Small intestine (tissue), 7 donors: Measurements from ENCODE around the gene NRG2. TPM values are rescaled to one million over a fixed set of nuclear protein-coding genes. Genes with fewer than 3 reads are reported as not detected.

ENCODE experiments used
- DNase-seq, 2 donors: peaks; one replicate each; pipeline versions ENCODE4 v3.0.0 to v3.0.0-alpha.2; 2013
- FAIRE-seq: peaks from 2 replicates; lab custom pipeline; 2012; peaks lifted over from hg19 to GRCh38; lab: Jason Lieb, UNC
- H3K27ac ChIP-seq, 3 donors: one replicate each; pipeline ENCODE4 v1.5.1; 2013; ENCODE audit warnings: low read length in 2 of 3, mild to moderate bottlenecking in 2 of 3, control low read depth in 1 of 3, inconsistent platforms in 1 of 3, low read depth in 1 of 3, moderate library complexity in 1 of 3
- H3K27me3 ChIP-seq, 3 donors: one replicate each; pipeline ENCODE4 v1.6.1; 2013; ENCODE audit warnings: low read length in 3 of 3, inconsistent platforms in 1 of 3; ENCODE audit not compliant: control insufficient read depth in 3 of 3, insufficient read depth in 3 of 3
- H3K36me3 ChIP-seq, 3 donors: one replicate each; pipeline ENCODE4 v1.6.1; 2013; ENCODE audit warnings: low read length in 3 of 3, inconsistent platforms in 1 of 3, low read depth in 1 of 3, mild to moderate bottlenecking in 1 of 3, moderate library complexity in 1 of 3; ENCODE audit not compliant: control insufficient read depth in 3 of 3, insufficient read depth in 2 of 3
- H3K4me1 ChIP-seq, 3 donors: one replicate each; pipeline ENCODE4 v1.6.1; 2013; ENCODE audit warnings: low read length in 2 of 3, inconsistent platforms in 1 of 3, low read depth in 1 of 3, mild to moderate bottlenecking in 1 of 3, moderate library complexity in 1 of 3; ENCODE audit not compliant: control insufficient read depth in 3 of 3, insufficient read depth in 2 of 3
- H3K4me3 ChIP-seq, 3 donors: one replicate each; pipeline ENCODE4 v1.5.1; 2013; ENCODE audit warnings: low read length in 3 of 3, control low read depth in 1 of 3, inconsistent platforms in 1 of 3, low read depth in 1 of 3, mild to moderate bottlenecking in 1 of 3, moderate library complexity in 1 of 3
- H3K9me3 ChIP-seq, 2 donors: one replicate each; pipeline ENCODE4 v1.6.1; 2013; ENCODE audit warnings: low read depth in 1 of 2, low read length in 1 of 2; ENCODE audit not compliant: control insufficient read depth in 2 of 2, insufficient read depth in 1 of 2
- WGBS, 3 donors: extraction: QIAGEN DNeasy Blood & Tissue Kit; methylation state at CpG; one replicate each; pipeline ENCODE4 v1.1.7; 2013; 5-methylcytosine and 5-hydroxymethylcytosine counted together
- polyA plus RNA-seq, 4 donors: library from polyadenylated mRNA; stranded (reverse) in 3 of 4; unstranded in 1 of 4; fragments of 200-250 nt in 3 of 4; fragments of 120-200 nt in 1 of 4; gene quantifications; one replicate each; pipeline versions ENCODE4 v1.2.1 to v1.2.3, GENCODE V29; 2013
- donor health status: healthy with polysubstance abuse.
- donor health status: control.
- donor health status: control.
- donor health status: Bipolar disorder and iron deficiency.
- donor health status: healthy.

The NRG2 gene
- polyA plus RNA-seq, 4 donors: 0.19 to 0.55 TPM; not detected in 2

- Histone ChIP-seq H3K36me3 (no peaks in the 10 kb centered on the region), H3K9me3 (no peaks in the 10 kb centered on the region), H3K4me1 (no peaks in the 10 kb centered on the region), H3K27me3 (peaks cover 0 to 14% (median 0%) of the 10 kb centered on the region in 3 donors), H3K4me3 (no peak overlapping the region), H3K27ac (no peak overlapping the region)
- DNase-seq (no peak), FAIRE-seq (no peak)
- WGBS, 3 donors: 56 to 57% (median 56%) methylated on average over 5 of the region's 5 CpGs
Observed at GRCh38 chr5:139961435-139962157, 81.5 kb downstream of the NRG2 start.

GRCh38 chr5:139960723-139961383 is 82.2 kb downstream of the NRG2 start:
- FAIRE-seq: no peak
- Histone ChIP-seq H3K27ac (no peak overlapping the region), H3K4me1 (no peaks in the 10 kb centered on the region), H3K9me3 (no peaks in the 10 kb centered on the region), H3K36me3 (no peaks in the 10 kb centered on the region), H3K4me3 (no peak overlapping the region), H3K27me3 (peaks cover 0 to 14% (median 0%) of the 10 kb centered on the region in 3 donors)
- 76 to 80% (median 77%) methylated on average over 9 of the region's 9 CpGs for WGBS, 3 donors
- no peak for DNase-seq

- WGBS, 3 donors: 76 to 80% (median 76%) methylated on average over 4 of the region's 4 CpGs
- Histone ChIP-seq H3K27ac (no peak overlapping the region), H3K4me3 (no peak overlapping the region), H3K4me1 (no peaks in the 10 kb centered on the region), H3K9me3 (no peaks in the 10 kb centered on the region), H3K36me3 (no peaks in the 10 kb centered on the region), H3K27me3 (peaks cover 0 to 16% (median 0%) of the 10 kb centered on the region in 3 donors)
- no peak for FAIRE-seq
- DNase-seq: no peak
Observed at GRCh38 chr5:139958432-139959148, 84.5 kb downstream of the NRG2 start.

GRCh38 chr5:139956342-139956741 is 86.8 kb downstream of the NRG2 start:
- no peaks in the 10 kb centered on the region for H3K9me3 ChIP-seq
- no peak overlapping the region for H3K27ac ChIP-seq
- H3K27me3 ChIP-seq: peaks cover 0 to 6% (median 0%) of the 10 kb centered on the region in 3 donors
- no peak overlapping the region for H3K4me3 ChIP-seq
- no peaks in the 10 kb centered on the region for H3K4me1 ChIP-seq
- no peak for DNase-seq
- no peak for FAIRE-seq
- no peaks in the 10 kb centered on the region for H3K36me3 ChIP-seq
- 73 to 83% (median 76%) methylated on average over 4 of the region's 4 CpGs for WGBS, 3 donors

DNA sequence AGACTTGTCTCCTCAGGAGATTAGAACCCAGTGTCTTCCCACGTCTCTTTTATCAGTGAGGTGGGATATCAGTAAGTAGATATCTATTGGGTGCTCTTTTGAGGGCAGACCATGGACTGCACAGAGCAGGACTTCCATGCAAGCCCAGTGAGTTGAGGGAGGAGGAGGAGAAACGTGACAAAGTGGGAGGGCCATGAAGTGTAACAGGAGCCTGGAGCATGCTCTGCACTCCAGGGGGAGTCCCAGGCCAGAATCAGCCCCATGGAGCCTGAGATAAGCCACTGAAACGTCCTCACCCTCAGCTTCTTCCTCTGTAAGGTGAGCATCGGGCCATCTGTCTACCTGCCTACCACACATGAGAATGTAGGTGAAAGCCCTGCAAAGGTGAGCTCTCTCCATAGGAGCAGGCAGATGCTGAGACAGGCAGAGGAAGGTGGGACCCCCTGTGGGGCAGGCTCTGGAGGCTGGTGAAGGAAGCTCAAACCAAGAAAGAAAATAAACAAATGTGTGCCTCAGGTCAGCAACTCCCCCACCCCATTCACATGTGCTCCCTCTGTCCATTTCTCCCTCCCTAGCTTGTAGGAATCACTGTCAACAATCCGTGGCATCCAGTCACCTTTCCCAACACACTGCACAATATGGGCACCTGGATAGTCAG is 87.4 kb downstream of the NRG2 start:
- no peaks in the 10 kb centered on the region for H3K4me1 ChIP-seq
- peaks cover 0 to 6% (median 0%) of the 10 kb centered on the region in 3 donors for H3K27me3 ChIP-seq
- FAIRE-seq (no peak), DNase-seq (no peak)
- H3K27ac ChIP-seq: no peak overlapping the region
- H3K9me3 ChIP-seq: no peaks in the 10 kb centered on the region
- no peak overlapping the region for H3K4me3 ChIP-seq
- 17 to 41% (median 35%) methylated on average over 5 of the region's 5 CpGs for WGBS, 3 donors
- no peaks in the 10 kb centered on the region for H3K36me3 ChIP-seq

DNA sequence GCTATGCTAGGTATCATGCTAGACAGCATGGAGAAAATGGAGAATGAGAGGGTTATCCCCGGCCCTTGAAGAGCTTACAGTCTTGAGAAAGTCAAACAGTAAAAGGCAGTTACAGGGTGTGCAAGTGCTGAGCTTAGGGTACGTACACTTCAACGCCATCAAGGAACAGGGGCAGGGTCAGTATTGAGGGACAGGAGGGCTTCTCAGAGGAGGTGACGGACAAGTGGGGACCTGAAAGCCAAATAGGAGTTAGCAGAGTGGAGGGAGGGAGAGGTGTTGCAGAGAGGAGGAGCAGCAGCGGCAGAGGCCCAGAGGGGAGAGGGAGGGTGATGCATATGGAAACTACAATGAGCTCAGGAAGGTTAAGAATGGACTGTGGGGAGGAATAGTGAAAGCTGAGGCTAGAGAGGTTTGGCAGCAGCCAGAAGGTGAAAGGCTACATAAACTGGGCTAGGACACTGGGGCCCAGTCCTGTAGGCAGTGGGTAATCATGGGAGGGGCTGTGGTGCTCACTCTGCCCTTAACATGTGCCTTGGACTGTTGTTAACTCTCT is 88.0 kb downstream of the NRG2 start:
- Histone ChIP-seq H3K27ac (no peak overlapping the region), H3K9me3 (no peaks in the 10 kb centered on the region), H3K4me3 (no peak overlapping the region), H3K27me3 (peaks cover 0 to 6% (median 0%) of the 10 kb centered on the region in 3 donors), H3K36me3 (no peaks in the 10 kb centered on the region), H3K4me1 (no peaks in the 10 kb centered on the region)
- FAIRE-seq: no peak
- 79 to 80% (median 79%) methylated on average over 5 of the region's 5 CpGs for WGBS, 3 donors
- no peak for DNase-seq

GRCh38 chr5:139954462-139954861 is 88.6 kb downstream of the NRG2 start:
- no peak overlapping the region for H3K27ac ChIP-seq
- no peaks in the 10 kb centered on the region for H3K4me1 ChIP-seq
- FAIRE-seq: no peak
- H3K4me3 ChIP-seq: no peak overlapping the region
- peaks cover 0 to 6% (median 0%) of the 10 kb centered on the region in 3 donors for H3K27me3 ChIP-seq
- no peaks in the 10 kb centered on the region for H3K36me3 ChIP-seq
- no peak for DNase-seq
- 78 to 81% (median 80%) methylated on average over 8 of the region's 8 CpGs for WGBS, 3 donors
- no peaks in the 10 kb centered on the region for H3K9me3 ChIP-seq

DNA sequence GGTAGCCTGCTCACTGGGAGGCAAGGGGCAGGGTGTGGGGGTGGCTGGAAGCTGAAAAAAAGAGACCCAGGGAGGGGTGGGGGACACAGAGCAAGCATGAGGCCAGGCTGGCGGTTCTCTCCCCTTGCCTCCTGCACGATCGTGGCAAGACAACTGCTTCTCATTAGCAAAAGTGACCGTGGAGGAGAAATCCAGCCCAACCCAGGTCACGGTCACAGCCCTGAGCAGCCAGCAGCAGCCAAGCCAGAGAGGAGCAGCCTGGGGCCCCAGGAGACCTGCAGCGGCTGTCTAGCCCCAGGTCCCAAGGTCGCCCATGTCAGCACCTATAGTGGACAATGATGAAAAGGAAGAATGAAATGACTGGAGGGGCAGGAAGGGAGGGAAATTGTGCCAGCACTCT is 89.1 kb downstream of the NRG2 start:
- Histone ChIP-seq H3K4me3 (no peak overlapping the region), H3K4me1 (no peaks in the 10 kb centered on the region), H3K27ac (no peak overlapping the region), H3K27me3 (peaks cover 0 to 6% (median 0%) of the 10 kb centered on the region in 3 donors), H3K9me3 (no peaks in the 10 kb centered on the region), H3K36me3 (no peaks in the 10 kb centered on the region)
- no peak for FAIRE-seq
- 69 to 74% (median 72%) methylated on average over 7 of the region's 7 CpGs for WGBS, 3 donors
- DNase-seq: no peak
